Measurements from ENCODE around the gene TPP2. TPM values are rescaled to one million over a fixed set of nuclear protein-coding genes. Genes with fewer than 3 reads are reported as not detected.

TPP2 gene
- polyA plus RNA-seq, 1 donor (not counting 4 experiments of a cell fraction or from before 2014, with no cell fraction given): 41.2 TPM

- FAIRE-seq (no peak), DNase-seq (ENCODE audit: low read depth, low spot score) (no peak)
- H3K9ac ChIP-seq (ENCODE audit: control insufficient read depth, extremely low read depth, insufficient read depth, low read length): peak overlapping the region; percentile 69
- dilution Hi-C loops (cut with MboI; ENCODE audit: extremely low pct_ligation_motif_present, low sequenced_read_pairs): no loop called here
- H3K4me1 ChIP-seq (ENCODE audit: control insufficient read depth, extremely low read depth, insufficient read depth, low read length): peaks cover 20% of the 10 kb centered on the region
- H3K9me1 ChIP-seq (ENCODE audit: control insufficient read depth, extremely low read depth, insufficient read depth, low read length): no peaks in the 10 kb centered on the region
- no peaks in the 10 kb centered on the region for H3K36me3 ChIP-seq (ENCODE audit: control insufficient read depth in 2 of 2, extremely low read depth in 1 of 2, insufficient read depth in 2 of 2, low read length in 2 of 2)
- H3K27ac ChIP-seq (ENCODE audit: control insufficient read depth, insufficient read depth, low read length): peak overlapping the region; percentile 47
- no peaks in the 10 kb centered on the region for H3K9me3 ChIP-seq (ENCODE audit: control insufficient read depth, low read depth, low read length)
- peak overlapping the region; percentile 82 for H3K4me2 ChIP-seq (ENCODE audit: control insufficient read depth, extremely low read depth, insufficient read depth, low read depth, low read length)
- peak overlapping the region; percentile 30 to 71 (median 59) for H3K4me3 ChIP-seq (ENCODE audit: control insufficient read depth in 2 of 3, extremely low read depth in 1 of 3, insufficient read depth in 2 of 3, low read depth in 1 of 3, low read length in 3 of 3)
- no peaks in the 10 kb centered on the region for H3K27me3 ChIP-seq (ENCODE audit: control insufficient read depth, extremely low read depth, insufficient read depth, low read length)
- peak overlapping the region; percentile 82 for H2AFZ ChIP-seq (ENCODE audit: control insufficient read depth, low read length)
- H4K20me1 ChIP-seq (ENCODE audit: control insufficient read depth, extremely low read depth, insufficient read depth, low read length): no peaks in the 10 kb centered on the region
- TF ChIP-seq EZH2 (IDR thresholded peaks at IDR 0.05; ENCODE audit: low read length) (no peak), CTCF (optimal IDR thresholded peaks at IDR 0.05 in 1 of 3, IDR thresholded peaks at IDR 0.05 in 1 of 3, conservative IDR thresholded peaks at IDR 0.05 in 1 of 3; ENCODE audit: extremely low read depth in 1 of 3, insufficient read depth in 2 of 3, low read length in 3 of 3) (peak; percentile 68 to 77 (median 69))
- peaks cover 8% of the 10 kb centered on the region for H3K79me2 ChIP-seq (ENCODE audit: control insufficient read depth, insufficient read depth, low read length)
Measured at GRCh38 chr13:102591988-102592781, 4.6 kb upstream of the TPP2 start.

- H3K4me2 ChIP-seq (ENCODE audit: control insufficient read depth, extremely low read depth, insufficient read depth, low read depth, low read length): no peak overlapping the region
- peaks cover 21% of the 10 kb centered on the region for H3K79me2 ChIP-seq (ENCODE audit: control insufficient read depth, insufficient read depth, low read length)
- no peak overlapping the region for H3K4me3 ChIP-seq (ENCODE audit: control insufficient read depth in 2 of 3, extremely low read depth in 1 of 3, insufficient read depth in 2 of 3, low read depth in 1 of 3, low read length in 3 of 3)
- H3K27ac ChIP-seq (ENCODE audit: control insufficient read depth, insufficient read depth, low read length): no peak overlapping the region
- DNase-seq (ENCODE audit: low read depth, low spot score) (no peak), FAIRE-seq (no peak)
- H3K9me3 ChIP-seq (ENCODE audit: control insufficient read depth, low read depth, low read length): no peaks in the 10 kb centered on the region
- H3K36me3 ChIP-seq (ENCODE audit: control insufficient read depth in 2 of 2, extremely low read depth in 1 of 2, insufficient read depth in 2 of 2, low read length in 2 of 2): no peaks in the 10 kb centered on the region
- dilution Hi-C loops (cut with MboI; ENCODE audit: extremely low pct_ligation_motif_present, low sequenced_read_pairs): no loop called here
- no peaks in the 10 kb centered on the region for H3K9me1 ChIP-seq (ENCODE audit: control insufficient read depth, extremely low read depth, insufficient read depth, low read length)
- H2AFZ ChIP-seq (ENCODE audit: control insufficient read depth, low read length): no peak overlapping the region
- peaks cover 23% of the 10 kb centered on the region for H3K4me1 ChIP-seq (ENCODE audit: control insufficient read depth, extremely low read depth, insufficient read depth, low read length)
- TF ChIP-seq CTCF (optimal IDR thresholded peaks at IDR 0.05 in 1 of 3, IDR thresholded peaks at IDR 0.05 in 1 of 3, conservative IDR thresholded peaks at IDR 0.05 in 1 of 3; ENCODE audit: extremely low read depth in 1 of 3, insufficient read depth in 2 of 3, low read length in 3 of 3) (no peak), EZH2 (IDR thresholded peaks at IDR 0.05; ENCODE audit: low read length) (no peak)
- no peaks in the 10 kb centered on the region for H4K20me1 ChIP-seq (ENCODE audit: control insufficient read depth, extremely low read depth, insufficient read depth, low read length)
- no peaks in the 10 kb centered on the region for H3K27me3 ChIP-seq (ENCODE audit: control insufficient read depth, extremely low read depth, insufficient read depth, low read length)
- H3K9ac ChIP-seq (ENCODE audit: control insufficient read depth, extremely low read depth, insufficient read depth, low read length): no peak overlapping the region
Measured at GRCh38 chr13:102593466-102593865, 3.3 kb upstream of the TPP2 start.
